Activated T-cell treated with anti-CD3 and anti-CD28 coated beads for 48 hours (primary cell): ENCODE measurements around the gene ALK.

Source experiments
- DNase-seq: peaks from one replicate; pipeline ENCODE4 v3.0.0-alpha.2; 2020; ENCODE audit warnings: low read depth

The ALK gene

GRCh38 chr2:29526587-29527586 is 394.5 kb downstream of the ALK start:
- no peak for DNase-seq

- no peak for DNase-seq
Measured at GRCh38 chr2:29525921-29526320, 395.5 kb downstream of the ALK start.

- no peak for DNase-seq
Measured at GRCh38 chr2:29524652-29525051, 396.7 kb downstream of the ALK start.

GRCh38 chr2:29522951-29523669 is 398.3 kb downstream of the ALK start:
- no peak for DNase-seq

GRCh38 chr2:29520001-29520400 is 401.4 kb downstream of the ALK start:
- no peak for DNase-seq

- no peak for DNase-seq
Measured at GRCh38 chr2:29519338-29519925, 402.0 kb downstream of the ALK start.

GRCh38 chr2:29518646-29519337 is 402.6 kb downstream of the ALK start:
- no peak for DNase-seq

- DNase-seq, result no peak
Measured at GRCh38 chr2:29518010-29518409, 403.4 kb downstream of the ALK start.

- DNase-seq, result no peak
Measured at GRCh38 chr2:29517413-29517812, 404.0 kb downstream of the ALK start.

GRCh38 chr2:29516767-29517166 is 404.6 kb downstream of the ALK start:
- no peak for DNase-seq

- DNase-seq, result no peak
Measured at GRCh38 chr2:29509878-29510277, 411.5 kb downstream of the ALK start.

GRCh38 chr2:29509397-29509796 is 412.0 kb downstream of the ALK start:
- DNase-seq, result no peak

GRCh38 chr2:29504746-29505145 is 416.6 kb downstream of the ALK start:
- DNase-seq, result no peak

- DNase-seq, result no peak
Measured at GRCh38 chr2:29502460-29502911, 418.9 kb downstream of the ALK start.

GRCh38 chr2:29497375-29497774 is 424.0 kb downstream of the ALK start:
- DNase-seq, result no peak

GRCh38 chr2:29496198-29496597 is 425.2 kb downstream of the ALK start:
- DNase-seq, result no peak

- no peak for DNase-seq
Measured at GRCh38 chr2:29495536-29496060, 425.8 kb downstream of the ALK start.

GRCh38 chr2:29495068-29495467 is 426.3 kb downstream of the ALK start:
- DNase-seq, result no peak

GRCh38 chr2:29492701-29493100 is 428.7 kb downstream of the ALK start:
- no peak for DNase-seq

- no peak for DNase-seq
Measured at GRCh38 chr2:29490045-29490444, 431.3 kb downstream of the ALK start.

- no peak for DNase-seq
Measured at GRCh38 chr2:29489568-29489967, 431.8 kb downstream of the ALK start.
